ENCODE data around the gene DNAAF8.

DNA sequence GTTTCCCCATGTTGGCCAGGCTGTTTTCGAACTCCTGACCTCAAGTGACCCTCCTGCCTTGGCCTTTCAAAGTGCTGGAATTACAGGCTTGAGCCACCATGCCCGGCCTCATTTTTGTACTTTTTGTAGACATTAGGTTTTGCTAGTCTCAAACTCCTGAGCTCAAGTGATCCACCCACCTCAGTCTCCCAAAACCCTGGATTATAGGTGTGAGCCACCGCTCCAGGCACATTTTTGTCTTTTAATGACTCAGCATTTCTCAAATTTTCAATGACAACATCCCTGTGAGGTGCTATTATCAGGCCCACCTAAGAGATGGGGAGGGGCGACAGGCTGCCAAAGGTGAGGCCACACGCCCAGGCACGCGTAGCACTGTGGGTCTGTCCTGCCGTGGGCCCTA lies 52.7 kb downstream of the DNAAF8 start:
- TF ChIP-seq POLR2A (IDR thresholded peaks at IDR 0.05; ENCODE audit: low read depth, low read length): no peak
- TF ChIP-seq, protein P1, sequence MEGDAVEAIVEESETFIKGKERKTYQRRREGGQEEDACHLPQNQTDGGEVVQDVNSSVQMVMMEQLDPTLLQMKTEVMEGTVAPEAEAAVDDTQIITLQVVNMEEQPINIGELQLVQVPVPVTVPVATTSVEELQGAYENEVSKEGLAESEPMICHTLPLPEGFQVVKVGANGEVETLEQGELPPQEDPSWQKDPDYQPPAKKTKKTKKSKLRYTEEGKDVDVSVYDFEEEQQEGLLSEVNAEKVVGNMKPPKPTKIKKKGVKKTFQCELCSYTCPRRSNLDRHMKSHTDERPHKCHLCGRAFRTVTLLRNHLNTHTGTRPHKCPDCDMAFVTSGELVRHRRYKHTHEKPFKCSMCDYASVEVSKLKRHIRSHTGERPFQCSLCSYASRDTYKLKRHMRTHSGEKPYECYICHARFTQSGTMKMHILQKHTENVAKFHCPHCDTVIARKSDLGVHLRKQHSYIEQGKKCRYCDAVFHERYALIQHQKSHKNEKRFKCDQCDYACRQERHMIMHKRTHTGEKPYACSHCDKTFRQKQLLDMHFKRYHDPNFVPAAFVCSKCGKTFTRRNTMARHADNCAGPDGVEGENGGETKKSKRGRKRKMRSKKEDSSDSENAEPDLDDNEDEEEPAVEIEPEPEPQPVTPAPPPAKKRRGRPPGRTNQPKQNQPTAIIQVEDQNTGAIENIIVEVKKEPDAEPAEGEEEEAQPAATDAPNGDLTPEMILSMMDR (conservative IDR thresholded peaks at IDR 0.05; ENCODE audit: low read depth, low read length): no peak
- no peak for TF ChIP-seq RAD21 (IDR thresholded peaks at IDR 0.05; ENCODE audit: low read length)
- TF ChIP-seq FOS (IDR thresholded peaks at IDR 0.05; ENCODE audit: low read depth, low read length): no peak
- TF ChIP-seq CHD1 (IDR thresholded peaks at IDR 0.05; ENCODE audit: low read depth, low read length): no peak

All from IMR-90 (cell line).